Hepatocyte (in vitro differentiated cells): ENCODE data around the gene GABBR2.

ENCODE experiments used
- CTCF ChIP-seq: fragments of 200-600 bp; sonication (generic); IDR thresholded peaks from 2 replicates; pipeline ENCODE4 v1.5.1; 2016; ENCODE audit warnings: antibody characterized with exemption, mild to moderate bottlenecking; ENCODE audit not compliant: poor library complexity
- EZH2 ChIP-seq: fragments of 200-600 bp; sonication (generic); IDR thresholded peaks from 2 replicates; pipeline ENCODE4 v1.6.1; 2016; ENCODE audit warnings: antibody characterized with exemption, mild to moderate bottlenecking, borderline replicate concordance
- EZH2phosphoT487 ChIP-seq: fragments of 200-600 bp; sonication (generic); IDR thresholded peaks from one replicate; pipeline ENCODE4 v1.6.1; 2018; ENCODE audit warnings: antibody characterized with exemption, mild to moderate bottlenecking, low read depth, moderate library complexity; ENCODE audit not compliant: unreplicated experiment, severe bottlenecking

- TF ChIP-seq CTCF (no peak), EZH2phosphoT487 (no peak), EZH2 (no peak)
Observed at GRCh38 chr9:98449871-98450270, 258.9 kb downstream of the GABBR2 start.
